ENCODE measurements around the gene STRA6. TPM values are rescaled to one million over a fixed set of nuclear protein-coding genes. Genes with fewer than 3 reads are reported as not detected.

Gene STRA6
- total RNA-seq, 6 experiments from 2014 or later, result 0.12 TPM; not detected in 5

Small RNA genes lying within 50 kb of the gene (small RNA-seq; reads per million reads assigned to genes)
- 0 reads per million in 2 experiments for gene RF00017

Other genes starting within 250 kb of the STRA6 start
- gene STOML1, start 210.5 kb downstream of the STRA6 start, total RNA-seq, result 10 to 100 TPM in 1 of 6 experiments, 1 to 10 TPM in 5; 7.2 to 12.7 (median 8.3) TPM
- 10 to 100 TPM; 10.8 to 36.1 (median 16.7) TPM for gene PML, start 208.1 kb downstream of the STRA6 start, total RNA-seq
- gene GOLGA6A, start 120.2 kb downstream of the STRA6 start, total RNA-seq, result 1 to 10 TPM in 2 of 6 experiments, under 1 TPM in 4; 0.35 to 1.6 (median 0.72) TPM
- gene ISLR2, start 72.2 kb downstream of the STRA6 start, total RNA-seq, result under 1 TPM in 1 of 6 experiments, not detected in 5; 0.04 TPM
- gene ISLR, start 29.1 kb downstream of the STRA6 start, total RNA-seq, result 1 to 10 TPM; 1.5 to 9.9 (median 2.6) TPM
- not detected for gene CCDC33, start 33.5 kb upstream of the STRA6 start, total RNA-seq
- 1 to 10 TPM; 2.5 to 6.4 (median 2.8) TPM for gene CYP11A1, start 164.9 kb upstream of the STRA6 start, total RNA-seq
- gene SEMA7A, start 231.2 kb upstream of the STRA6 start, total RNA-seq, result 1 to 10 TPM in 3 of 6 experiments, under 1 TPM in 3; 0.42 to 2.4 (median 1.1) TPM